PFSK-1 (cell line): ENCODE results near the gene USP43.

ENCODE experiments used
- SIN3A ChIP-seq: IDR thresholded peaks from 2 replicates; pipeline ENCODE4 v1.6.1; 2012; ENCODE audit warnings: mild to moderate bottlenecking, low read length, moderate library complexity, borderline replicate concordance; ENCODE audit not compliant: insufficient read depth
- TAF1 ChIP-seq: IDR thresholded peaks from 2 replicates; pipeline ENCODE4 v1.6.1; 2012; ENCODE audit warnings: low read length, control low read depth, borderline replicate concordance; ENCODE audit not compliant: insufficient read depth

DNA sequence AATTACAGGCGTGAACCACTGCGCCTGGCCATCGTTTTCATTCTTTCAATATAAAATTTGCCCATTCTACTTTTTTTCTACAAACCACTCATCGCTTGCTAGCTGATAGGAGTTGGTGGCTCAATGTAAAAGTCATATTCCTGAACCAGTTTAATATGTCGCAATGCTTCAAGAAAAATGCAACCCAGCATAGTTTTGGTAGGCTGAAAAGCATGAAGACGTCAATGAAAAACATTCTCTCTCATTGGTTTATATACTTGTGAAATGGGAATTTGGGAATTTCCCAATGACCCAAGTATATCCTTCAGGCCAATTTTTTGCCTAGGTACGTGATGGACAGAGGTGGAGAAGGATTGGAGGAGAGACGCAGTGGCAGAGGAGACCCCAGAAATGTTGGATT lies 26.9 kb downstream of the USP43 start:
- TF ChIP-seq TAF1, result no peak
- TF ChIP-seq SIN3A, result no peak
